HG02678 (cell line): ENCODE data around the gene CAPN14.
"Not testable (repeated sequence)": the region's sequence is repeated elsewhere in the genome, so short reads cannot be mapped to it uniquely, and the experiment has no call there.

Experiments
- ATAC-seq: cut with Tn5 transposase; IDR thresholded peaks from one replicate; pipeline ENCODE4 v1.9.1; 2021; ENCODE audit warnings: mild to moderate bottlenecking, moderate library complexity; ENCODE audit not compliant: unreplicated experiment

Gene CAPN14

DNA sequence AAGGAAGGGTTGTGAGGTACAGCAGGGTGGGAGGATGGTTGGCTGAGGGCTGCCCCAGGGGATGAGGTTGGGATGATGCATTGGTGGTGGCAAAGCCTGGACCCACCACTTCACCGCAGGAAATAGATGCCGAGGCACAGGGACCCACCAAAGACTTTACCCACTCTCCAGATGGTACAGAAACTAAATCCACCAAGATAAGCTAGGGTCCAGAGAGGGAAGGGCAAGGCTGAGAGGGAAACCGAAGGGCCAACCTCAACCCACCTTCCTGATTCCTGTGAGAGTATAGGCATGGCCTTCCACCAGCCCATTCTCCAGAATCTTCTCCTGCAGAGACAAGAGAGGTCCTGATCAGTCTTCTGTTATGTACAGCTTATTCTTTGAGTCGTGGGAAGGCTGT lies 18.1 kb downstream of the CAPN14 start:
- ATAC-seq, result no peak

DNA sequence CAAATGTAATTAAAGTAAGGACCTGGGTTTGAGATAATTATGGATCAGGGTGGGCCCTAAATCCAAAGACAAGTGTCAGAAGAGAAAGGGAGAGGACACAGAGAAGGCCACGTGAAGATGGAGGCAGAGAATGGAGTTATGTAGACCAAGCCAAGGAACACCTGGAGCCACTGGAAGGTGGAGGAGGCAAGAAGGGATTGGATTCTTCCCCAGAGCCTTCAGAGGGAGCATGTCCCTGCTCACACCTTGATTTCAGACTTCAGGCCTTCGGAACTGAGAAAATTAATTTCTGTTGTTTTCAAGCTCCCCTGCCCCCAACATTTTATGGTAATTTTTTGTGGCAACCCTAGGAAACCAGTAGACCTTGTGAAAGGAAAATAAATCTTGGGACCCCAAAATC lies 19.6 kb downstream of the CAPN14 start:
- no peak for ATAC-seq

GRCh38 chr2:31197166-31197565 lies 20.1 kb downstream of the CAPN14 start:
- no peak for ATAC-seq

GRCh38 chr2:31196622-31197021 lies 20.7 kb downstream of the CAPN14 start:
- no peak for ATAC-seq

GRCh38 chr2:31193806-31194205 lies 23.5 kb downstream of the CAPN14 start:
- no peak for ATAC-seq

DNA sequence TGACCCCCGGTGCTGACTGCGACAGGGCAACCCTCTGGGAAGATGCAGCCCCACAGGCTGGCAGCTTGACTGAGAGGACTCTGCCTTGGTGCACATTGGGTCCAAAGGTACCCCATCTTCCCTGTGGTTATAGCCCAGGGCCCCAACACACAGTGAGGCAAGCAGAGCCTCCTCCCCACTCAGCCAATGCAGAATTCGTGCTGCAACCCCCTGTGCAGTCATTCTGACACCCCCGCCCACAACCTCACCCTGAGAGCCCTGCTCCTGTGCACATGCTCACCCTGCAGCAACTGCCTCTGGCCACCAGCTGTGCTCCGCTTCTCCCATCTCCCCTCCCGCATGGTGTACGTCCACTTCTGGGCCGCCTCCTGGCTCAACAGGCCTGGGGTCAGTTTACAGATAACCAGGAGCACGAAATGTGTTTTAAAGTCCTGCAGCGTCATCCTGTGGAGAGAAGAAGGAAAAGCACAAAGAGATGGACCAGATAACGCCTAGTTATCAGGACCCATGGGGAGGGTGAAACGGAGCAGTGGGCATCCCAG lies 24.4 kb downstream of the CAPN14 start:
- no peak for ATAC-seq

- ATAC-seq, result no peak
Measured at GRCh38 chr2:31192396-31192795, 24.9 kb downstream of the CAPN14 start.

GRCh38 chr2:31191931-31192330 lies 25.4 kb downstream of the CAPN14 start:
- no peak for ATAC-seq

GRCh38 chr2:31190188-31190587 lies 27.1 kb downstream of the CAPN14 start:
- no peak for ATAC-seq

GRCh38 chr2:31189141-31189540 lies 28.2 kb downstream of the CAPN14 start:
- no peak for ATAC-seq

GRCh38 chr2:31188131-31188530 lies 29.2 kb downstream of the CAPN14 start:
- no peak for ATAC-seq

DNA sequence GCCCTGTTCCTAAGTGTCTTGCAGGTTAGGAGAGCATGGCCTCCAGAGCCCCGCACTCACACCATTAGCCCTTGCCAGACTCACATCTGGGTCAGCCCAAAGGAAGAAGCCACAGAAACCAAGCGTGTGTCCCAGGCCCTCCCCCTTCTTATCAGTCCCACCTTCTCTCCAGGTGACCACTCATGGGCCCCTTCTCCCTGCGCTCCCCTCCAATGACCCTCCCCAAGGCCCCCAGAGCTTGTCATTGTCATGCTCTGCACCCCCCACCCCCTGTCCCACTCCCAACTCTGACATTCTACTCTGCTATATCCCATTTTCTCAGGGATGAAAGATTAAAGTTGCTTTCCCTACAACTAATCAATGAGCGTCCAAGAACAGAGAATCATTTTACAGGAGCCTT lies 30.1 kb downstream of the CAPN14 start:
- ATAC-seq, result no peak

GRCh38 chr2:31183973-31184372 lies 33.3 kb downstream of the CAPN14 start:
- not testable (repeated sequence) for ATAC-seq

DNA sequence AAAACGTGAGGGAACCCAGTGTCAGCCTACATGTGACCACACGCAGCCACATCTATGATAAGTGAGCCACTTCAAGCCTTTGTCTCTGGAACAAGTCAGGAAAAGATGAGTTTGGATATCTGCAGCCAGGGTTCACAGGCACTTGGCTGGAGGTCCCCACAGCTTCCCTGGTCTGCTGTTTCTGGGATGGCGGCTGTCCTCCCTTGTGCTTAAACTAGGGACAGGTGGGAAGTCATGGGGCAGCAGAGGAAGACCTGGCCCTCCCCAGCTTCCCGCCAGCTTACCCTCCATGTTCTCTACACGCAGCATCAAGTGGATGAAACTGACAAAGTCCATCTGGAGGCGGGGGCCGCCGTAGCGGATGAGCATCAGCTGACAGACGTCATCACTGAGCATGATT lies 40.6 kb downstream of the CAPN14 start:
- no peak for ATAC-seq

DNA sequence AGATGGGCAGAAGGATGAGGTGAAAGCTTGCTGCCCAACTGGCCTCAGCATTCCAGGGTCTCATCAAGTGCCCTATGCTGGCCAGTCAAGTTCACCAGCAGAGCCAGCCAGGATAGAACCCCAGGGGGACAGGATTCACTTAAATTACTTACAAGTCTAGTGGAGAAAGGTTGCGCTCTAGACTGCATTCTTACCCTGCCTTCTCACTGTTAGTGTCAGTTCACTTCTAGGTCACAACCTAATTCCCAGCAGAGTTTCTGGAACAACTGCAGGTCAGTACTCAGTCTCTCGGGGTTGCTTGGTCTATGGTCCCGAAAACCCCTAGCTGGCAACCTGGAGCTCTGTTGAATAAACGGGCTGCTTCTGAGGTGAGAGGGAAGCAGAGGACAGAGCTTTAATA lies 46.2 kb downstream of the CAPN14 start:
- no peak for ATAC-seq

DNA sequence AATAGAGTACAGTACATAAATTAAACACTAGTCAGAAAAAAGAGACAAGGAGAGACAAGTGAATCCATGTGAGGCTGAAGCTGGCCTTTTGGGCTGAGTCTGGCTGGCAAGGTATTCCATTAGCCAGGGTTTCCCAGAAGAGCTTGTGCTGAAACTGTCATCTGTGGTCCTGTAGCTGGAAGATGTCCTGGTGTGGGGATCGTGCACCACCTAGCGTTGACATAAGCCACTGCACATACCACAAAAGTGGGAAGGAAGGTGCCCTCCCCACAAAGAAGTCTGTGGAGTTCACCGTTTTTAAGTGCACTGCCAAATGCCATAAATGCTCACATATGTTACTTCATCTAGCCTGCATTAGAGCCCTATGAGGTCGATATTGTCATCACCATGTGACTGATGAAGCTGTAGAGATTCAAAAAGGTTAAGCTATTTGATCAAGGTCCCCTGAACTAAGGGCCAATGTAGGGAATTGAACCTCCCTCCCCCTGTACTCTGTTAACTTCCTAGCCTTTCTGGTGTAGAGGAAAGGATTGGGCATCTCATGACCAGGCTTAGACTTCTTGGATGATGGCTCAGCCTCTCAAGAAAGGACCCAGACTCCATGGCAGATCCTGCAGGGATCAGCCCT lies 47.1 kb downstream of the CAPN14 start:
- peak; percentile 77 for ATAC-seq

- no peak for ATAC-seq
Measured at GRCh38 chr2:31168291-31168690, 49.0 kb downstream of the CAPN14 start.

GRCh38 chr2:31166925-31167324 lies 50.4 kb downstream of the CAPN14 start:
- ATAC-seq, result no peak

DNA sequence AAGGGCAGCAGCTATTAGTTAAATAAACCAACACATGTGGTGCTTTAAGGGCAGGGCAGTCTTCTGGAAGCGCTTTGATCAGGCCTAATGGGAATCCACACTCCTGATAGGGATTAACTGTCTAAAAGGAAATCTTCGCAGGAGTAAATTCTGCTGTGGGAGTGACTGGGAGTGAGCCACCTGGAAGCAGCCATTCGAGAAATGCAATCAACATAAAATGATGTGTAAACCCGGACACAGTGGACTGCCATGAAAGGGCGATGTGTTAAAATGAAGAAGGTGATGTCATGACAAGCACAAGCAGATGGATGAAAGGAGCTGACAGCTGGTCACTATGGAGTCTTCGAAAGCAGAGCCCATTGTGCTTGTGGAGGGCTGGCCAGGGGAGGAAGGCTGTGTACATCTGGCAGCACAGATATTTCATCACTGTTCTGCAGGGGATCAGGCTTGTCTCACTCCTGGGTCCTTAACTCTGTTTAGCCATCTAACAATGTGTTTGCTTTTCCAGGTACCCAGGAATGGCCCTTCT lies 54.2 kb downstream of the CAPN14 start:
- no peak for ATAC-seq

GRCh38 chr2:31161637-31162036 lies 55.7 kb downstream of the CAPN14 start:
- ATAC-seq, result no peak

DNA sequence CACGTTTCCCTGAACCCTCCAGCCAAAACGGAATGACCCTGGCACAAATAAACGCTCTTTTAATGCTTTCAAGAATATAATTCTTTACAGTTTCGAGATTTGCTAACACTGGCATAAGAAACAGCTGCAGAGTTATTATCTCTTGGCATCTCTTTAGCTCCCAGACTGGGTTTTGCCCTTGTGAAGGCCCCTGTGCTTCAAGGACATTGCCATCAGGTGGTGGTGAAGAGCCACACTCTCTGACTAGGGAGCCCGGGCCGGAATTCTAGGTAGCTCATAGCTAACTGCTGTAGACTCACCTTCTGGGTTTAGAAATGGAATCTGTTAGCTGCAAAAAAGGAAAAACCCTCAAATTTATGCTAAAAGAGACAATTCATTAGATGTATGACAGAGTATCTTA lies 65.8 kb downstream of the CAPN14 start:
- ATAC-seq, result no peak

GRCh38 chr2:31150120-31150670 lies 67.1 kb downstream of the CAPN14 start:
- no peak for ATAC-seq

DNA sequence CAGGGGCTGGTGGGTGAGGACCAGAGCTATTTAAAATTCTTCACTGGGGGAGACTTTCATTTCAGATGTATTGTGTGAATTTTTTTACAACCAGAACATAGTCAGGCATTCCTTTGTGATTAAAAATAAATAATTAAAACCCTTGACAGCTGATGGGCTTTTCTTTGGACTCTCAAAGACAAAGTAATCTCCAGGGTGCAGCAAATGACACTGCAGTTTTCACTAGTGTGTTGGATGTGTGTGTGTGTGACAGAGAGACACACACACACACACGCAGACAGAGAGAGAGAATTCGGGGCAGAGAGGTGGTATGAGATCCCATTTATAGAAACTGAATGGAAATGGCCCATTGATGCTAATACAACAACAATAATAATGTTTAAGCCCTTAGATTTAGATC lies 68.8 kb downstream of the CAPN14 start:
- no peak for ATAC-seq
